Upper lobe of right lung (tissue), 1 donor: ENCODE results near the gene PARVA. TPM values are rescaled to one million over a fixed set of nuclear protein-coding genes. Genes with fewer than 3 reads are reported as not detected.

Experiments used
- ATAC-seq: fragments of 200-7000 bp; cut with Tn5 transposase; one replicate; pipeline ENCODE4 v1.9.1; 2020; ENCODE audit warnings: mild to moderate bottlenecking, moderate library complexity
- DNase-seq: peaks from one replicate; pipeline ENCODE4 v3.0.0-alpha.2; 2020
- H3K27ac ChIP-seq: fragments of 200-600 bp; one replicate; pipeline ENCODE4 v1.8.0; 2022
- H3K27me3 ChIP-seq: fragments of 200-600 bp; one replicate; pipeline ENCODE4 v1.8.0; 2022; ENCODE audit warnings: mild to moderate bottlenecking
- H3K36me3 ChIP-seq: fragments of 200-600 bp; one replicate; pipeline ENCODE4 v1.8.0; 2022
- H3K4me1 ChIP-seq: fragments of 200-600 bp; one replicate; pipeline ENCODE4 v1.8.0; 2022
- H3K4me3 ChIP-seq: fragments of 200-600 bp; one replicate; pipeline ENCODE4 v1.8.0; 2022; ENCODE audit warnings: mild to moderate bottlenecking
- H3K9me3 ChIP-seq: fragments of 200-600 bp; one replicate; pipeline ENCODE4 v1.8.0; 2022
- CTCF ChIP-seq: fragments of 200-600 bp; IDR thresholded peaks from one replicate; pipeline ENCODE4 v1.8.0; 2022; ENCODE audit warnings: antibody characterized with exemption
- intact Hi-C: fragments of 100-400 bp; cut with DNase I; formaldehyde crosslinking; loops from one replicate; pipeline ENCODE4 v1.11.0; 2022
- total RNA-seq: library from RNA; stranded (reverse); fragmentation: NEBNext Ultra II Directional; extraction: Animal tissue kit (Norgen Biotek cat#: 25700); gene quantifications from one replicate; pipeline ENCODE4 v1.2.1, GENCODE V29; 2021
- donor health status: DM: no; HTN: yes; CAD: no; lungs with severe emphysema.

PARVA gene
- total RNA-seq, 1 donor from 2014 or later, result 84.0 TPM

- DNase-seq, result no peak
- H3K27me3 ChIP-seq, result no peaks in the 10 kb centered on the region
- no peak for TF ChIP-seq CTCF
- H3K27ac ChIP-seq, result no peak overlapping the region
- no peaks in the 10 kb centered on the region for H3K36me3 ChIP-seq
- no peak overlapping the region for H3K4me3 ChIP-seq
- peaks cover 9% of the 10 kb centered on the region for H3K4me1 ChIP-seq
- no peak for ATAC-seq
- intact Hi-C loops, result no loop called here
- no peaks in the 10 kb centered on the region for H3K9me3 ChIP-seq
Observed at GRCh38 chr11:12460466-12460865, 83.1 kb downstream of the PARVA start.

GRCh38 chr11:12461516-12461915, 84.1 kb downstream of the PARVA start:
- Histone ChIP-seq H3K4me3 (no peak overlapping the region), H3K27me3 (no peaks in the 10 kb centered on the region), H3K9me3 (no peaks in the 10 kb centered on the region), H3K27ac (no peak overlapping the region), H3K4me1 (no peaks in the 10 kb centered on the region), H3K36me3 (no peaks in the 10 kb centered on the region)
- no peak for TF ChIP-seq CTCF
- ATAC-seq, result no peak
- DNase-seq, result no peak
- intact Hi-C loops, result no loop called here

GRCh38 chr11:12464303-12464702, 86.9 kb downstream of the PARVA start:
- intact Hi-C loops, result no loop called here
- no peaks in the 10 kb centered on the region for H3K27me3 ChIP-seq

GRCh38 chr11:12465332-12465731, 88.0 kb downstream of the PARVA start:
- ATAC-seq (no peak), DNase-seq (no peak)
- Histone ChIP-seq H3K4me1 (peaks cover 6% of the 10 kb centered on the region), H3K36me3 (no peaks in the 10 kb centered on the region), H3K4me3 (no peak overlapping the region), H3K9me3 (no peaks in the 10 kb centered on the region), H3K27me3 (no peaks in the 10 kb centered on the region), H3K27ac (no peak overlapping the region)
- intact Hi-C loops, result no loop called here
- TF ChIP-seq CTCF, result no peak

More at GRCh38 chr11:12464303-12464702, 86.9 kb downstream of the PARVA start:
- DNase-seq (no peak), ATAC-seq (no peak)
- H3K4me1 ChIP-seq, result no peaks in the 10 kb centered on the region
- no peak overlapping the region for H3K27ac ChIP-seq
- no peak for TF ChIP-seq CTCF
- H3K4me3 ChIP-seq, result no peak overlapping the region
- no peaks in the 10 kb centered on the region for H3K36me3 ChIP-seq
- H3K9me3 ChIP-seq, result no peaks in the 10 kb centered on the region

- H3K4me3 ChIP-seq, result no peak overlapping the region
- DNase-seq (no peak), ATAC-seq (no peak)
- no peaks in the 10 kb centered on the region for H3K36me3 ChIP-seq
- no peaks in the 10 kb centered on the region for H3K27me3 ChIP-seq
- no peaks in the 10 kb centered on the region for H3K9me3 ChIP-seq
- intact Hi-C loops, result no loop called here
- H3K27ac ChIP-seq, result no peak overlapping the region
- TF ChIP-seq CTCF, result no peak
- H3K4me1 ChIP-seq, result peaks cover 9% of the 10 kb centered on the region
Observed at GRCh38 chr11:12467610-12468009, 90.2 kb downstream of the PARVA start.

- Histone ChIP-seq H3K4me3 (no peak overlapping the region), H3K27me3 (no peaks in the 10 kb centered on the region), H3K9me3 (no peaks in the 10 kb centered on the region), H3K36me3 (peaks cover 4% of the 10 kb centered on the region), H3K27ac (no peak overlapping the region), H3K4me1 (peaks cover 9% of the 10 kb centered on the region)
- DNase-seq (no peak), ATAC-seq (no peak)
- intact Hi-C loops, result no loop called here
- TF ChIP-seq CTCF, result no peak
Observed at GRCh38 chr11:12469451-12469850, 92.1 kb downstream of the PARVA start.
